ENCODE results near the gene EEF1AKMT4. TPM values are rescaled to one million over a fixed set of nuclear protein-coding genes. Genes with fewer than 3 reads are reported as not detected.

Gene EEF1AKMT4
- total RNA-seq, 1 experiment from 2014 or later: 11.6 TPM

DNA sequence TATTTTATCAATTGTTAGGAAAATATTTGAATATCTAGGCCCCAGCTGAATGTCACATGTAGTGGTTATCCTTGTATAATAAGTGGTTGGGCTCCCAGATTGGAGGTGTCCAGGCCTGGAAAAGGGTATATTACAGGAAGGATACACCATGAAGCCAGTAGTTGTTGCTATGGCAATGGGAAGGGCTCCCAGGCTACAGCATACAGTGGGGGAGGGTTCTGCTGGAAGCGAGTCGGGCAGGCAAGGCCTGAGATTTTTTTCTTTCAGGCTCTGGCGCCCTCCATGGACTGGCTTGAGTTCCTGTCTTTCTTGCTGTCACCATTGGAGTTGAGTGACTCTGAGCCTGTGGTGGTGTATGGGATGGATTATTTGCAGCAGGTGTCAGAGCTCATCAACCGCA is 35.2 kb downstream of the EEF1AKMT4 start:
- Mint-ChIP-seq H3K9me3 (ENCODE audit: low read depth, unreplicated experiment) (no peaks in the 10 kb centered on the region), H3K27ac (ENCODE audit: unreplicated experiment) (no peak overlapping the region), H3K27me3 (ENCODE audit: unreplicated experiment) (peaks cover 79% of the 10 kb centered on the region), H3K4me1 (ENCODE audit: low read depth, unreplicated experiment) (no peaks in the 10 kb centered on the region), H3K36me3 (ENCODE audit: insufficient read depth, unreplicated experiment) (no peaks in the 10 kb centered on the region), H3K4me3 (ENCODE audit: low read depth, unreplicated experiment) (no peak overlapping the region)
- intact Hi-C loops (cut with micrococcal nuclease; ENCODE audit: unreplicated experiment): loop anchor here (5.0 kb wide), 1 partner anchor 242 kb away; no protein-coding TSS in a partner anchor
- BruUV-seq (replicated peaks): no TSS peak
- CTCF ChIA-PET: interaction anchor here (1.0 to 1.4 kb wide), 2 partner anchors 57 to 389 kb away, joined by 3 to 6 read pairs; no protein-coding TSS in a partner anchor
- DNase-seq: peak; percentile 76
- TF ChIP-seq, protein P1, sequence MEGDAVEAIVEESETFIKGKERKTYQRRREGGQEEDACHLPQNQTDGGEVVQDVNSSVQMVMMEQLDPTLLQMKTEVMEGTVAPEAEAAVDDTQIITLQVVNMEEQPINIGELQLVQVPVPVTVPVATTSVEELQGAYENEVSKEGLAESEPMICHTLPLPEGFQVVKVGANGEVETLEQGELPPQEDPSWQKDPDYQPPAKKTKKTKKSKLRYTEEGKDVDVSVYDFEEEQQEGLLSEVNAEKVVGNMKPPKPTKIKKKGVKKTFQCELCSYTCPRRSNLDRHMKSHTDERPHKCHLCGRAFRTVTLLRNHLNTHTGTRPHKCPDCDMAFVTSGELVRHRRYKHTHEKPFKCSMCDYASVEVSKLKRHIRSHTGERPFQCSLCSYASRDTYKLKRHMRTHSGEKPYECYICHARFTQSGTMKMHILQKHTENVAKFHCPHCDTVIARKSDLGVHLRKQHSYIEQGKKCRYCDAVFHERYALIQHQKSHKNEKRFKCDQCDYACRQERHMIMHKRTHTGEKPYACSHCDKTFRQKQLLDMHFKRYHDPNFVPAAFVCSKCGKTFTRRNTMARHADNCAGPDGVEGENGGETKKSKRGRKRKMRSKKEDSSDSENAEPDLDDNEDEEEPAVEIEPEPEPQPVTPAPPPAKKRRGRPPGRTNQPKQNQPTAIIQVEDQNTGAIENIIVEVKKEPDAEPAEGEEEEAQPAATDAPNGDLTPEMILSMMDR (IDR thresholded peaks at IDR 0.05; ENCODE audit: unreplicated experiment): peak; percentile 36

DNA sequence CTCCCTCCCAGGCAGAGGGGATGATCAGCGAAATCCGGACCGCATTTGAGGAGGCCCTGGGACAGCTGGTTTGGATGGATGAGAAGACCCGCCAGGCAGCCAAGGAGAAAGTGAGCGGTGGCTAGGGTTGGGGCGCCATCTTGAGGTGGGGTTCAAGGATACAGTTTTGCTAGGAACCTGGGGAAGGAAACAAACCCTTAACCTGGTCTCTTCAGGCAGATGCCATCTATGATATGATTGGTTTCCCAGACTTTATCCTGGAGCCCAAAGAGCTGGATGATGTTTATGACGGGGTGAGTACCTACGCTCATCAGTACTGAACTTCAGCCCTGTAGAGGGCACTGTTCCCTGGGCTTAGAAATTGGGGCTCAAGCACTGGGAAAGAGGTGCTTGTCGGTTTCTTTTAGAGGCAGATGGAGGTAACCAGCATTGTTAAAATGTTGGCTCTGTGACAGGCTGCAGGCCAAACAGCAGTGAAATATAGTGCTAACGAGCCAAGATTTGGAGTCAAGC is 40.0 kb downstream of the EEF1AKMT4 start:
- peak; percentile 90 for DNase-seq
- H3K4me3 Mint-ChIP-seq (ENCODE audit: low read depth, unreplicated experiment): no peak overlapping the region
- H3K27ac Mint-ChIP-seq (ENCODE audit: unreplicated experiment): no peak overlapping the region
- H3K36me3 Mint-ChIP-seq (ENCODE audit: insufficient read depth, unreplicated experiment): no peaks in the 10 kb centered on the region
- CTCF ChIA-PET: interaction anchor here (0.6 to 1.4 kb wide), 8 partner anchors 31 to 394 kb away, joined by 3 to 9 read pairs (median 3); partner anchors contain the start of genes ABCF3 and EEF1AKMT4
- peaks cover 72% of the 10 kb centered on the region for H3K27me3 Mint-ChIP-seq (ENCODE audit: unreplicated experiment)
- no peaks in the 10 kb centered on the region for H3K9me3 Mint-ChIP-seq (ENCODE audit: low read depth, unreplicated experiment)
- no TSS peak for BruUV-seq (replicated peaks)
- no peaks in the 10 kb centered on the region for H3K4me1 Mint-ChIP-seq (ENCODE audit: low read depth, unreplicated experiment)
- intact Hi-C loops (cut with micrococcal nuclease; ENCODE audit: unreplicated experiment): loop anchor here (1.0 to 5.0 kb wide), 5 partner anchors 39 to 395 kb away; no protein-coding TSS in a partner anchor
- TF ChIP-seq, protein P1 (IDR thresholded peaks at IDR 0.05; ENCODE audit: unreplicated experiment): peak; percentile 97

DNA sequence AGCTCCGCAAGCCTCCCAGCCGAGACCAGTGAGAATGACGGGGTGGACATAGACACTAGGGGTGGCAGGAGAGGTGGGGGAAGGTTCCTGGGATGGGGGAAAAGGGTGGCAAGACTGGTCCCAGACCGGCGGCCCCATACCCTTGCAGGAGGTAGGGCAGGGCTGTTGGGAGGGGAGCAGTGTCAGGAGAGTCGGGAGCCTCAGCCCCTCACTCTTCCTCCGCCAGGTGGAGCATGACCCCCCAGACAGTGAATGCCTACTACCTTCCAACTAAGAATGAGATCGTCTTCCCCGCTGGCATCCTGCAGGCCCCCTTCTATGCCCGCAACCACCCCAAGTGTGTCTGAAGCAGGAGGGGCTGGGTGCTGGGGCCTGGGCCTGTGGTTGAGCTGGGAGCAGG is 40.9 kb downstream of the EEF1AKMT4 start:
- H3K27ac Mint-ChIP-seq (ENCODE audit: unreplicated experiment): no peak overlapping the region
- intact Hi-C loops (cut with micrococcal nuclease; ENCODE audit: unreplicated experiment): no loop called here
- H3K9me3 Mint-ChIP-seq (ENCODE audit: low read depth, unreplicated experiment): no peaks in the 10 kb centered on the region
- TF ChIP-seq, protein P1 (IDR thresholded peaks at IDR 0.05; ENCODE audit: unreplicated experiment): no peak
- H3K36me3 Mint-ChIP-seq (ENCODE audit: insufficient read depth, unreplicated experiment): no peaks in the 10 kb centered on the region
- no peaks in the 10 kb centered on the region for H3K4me1 Mint-ChIP-seq (ENCODE audit: low read depth, unreplicated experiment)
- CTCF ChIA-PET: no interaction called here
- DNase-seq: no peak
- BruUV-seq (replicated peaks): no TSS peak
- H3K4me3 Mint-ChIP-seq (ENCODE audit: low read depth, unreplicated experiment): no peak overlapping the region
- H3K27me3 Mint-ChIP-seq (ENCODE audit: unreplicated experiment): peaks cover 72% of the 10 kb centered on the region

DNA sequence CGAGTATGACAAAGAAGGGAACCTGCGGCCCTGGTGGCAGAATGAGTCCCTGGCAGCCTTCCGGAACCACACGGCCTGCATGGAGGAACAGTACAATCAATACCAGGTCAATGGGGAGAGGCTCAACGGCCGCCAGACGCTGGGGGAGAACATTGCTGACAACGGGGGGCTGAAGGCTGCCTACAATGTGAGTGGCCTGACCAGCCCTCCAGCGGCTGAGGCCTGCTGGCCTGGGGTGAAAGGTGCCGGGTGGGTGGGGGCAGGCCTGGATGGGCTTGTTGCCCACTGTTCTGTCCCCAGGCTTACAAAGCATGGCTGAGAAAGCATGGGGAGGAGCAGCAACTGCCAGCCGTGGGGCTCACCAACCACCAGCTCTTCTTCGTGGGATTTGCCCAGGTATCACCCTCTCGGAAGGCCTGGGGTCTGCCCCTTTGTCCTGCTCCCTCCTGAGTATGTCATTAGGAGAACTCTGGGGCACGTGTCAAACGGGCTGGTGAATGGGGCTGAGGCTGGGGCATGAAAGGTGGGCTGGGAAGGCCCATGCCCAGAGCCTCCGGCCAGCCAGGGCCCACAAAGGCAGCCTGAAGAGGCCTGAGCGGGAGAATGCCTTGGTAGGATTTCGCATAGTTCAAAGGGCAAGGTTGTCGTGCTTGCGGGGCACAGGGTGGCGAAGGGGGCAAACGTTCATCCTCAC is 41.7 kb downstream of the EEF1AKMT4 start:
- intact Hi-C loops (cut with micrococcal nuclease; ENCODE audit: unreplicated experiment): no loop called here
- TF ChIP-seq, protein P1 (IDR thresholded peaks at IDR 0.05; ENCODE audit: unreplicated experiment): no peak
- peaks cover 67% of the 10 kb centered on the region for H3K27me3 Mint-ChIP-seq (ENCODE audit: unreplicated experiment)
- CTCF ChIA-PET: interaction anchor here (0.6 kb wide), 1 partner anchor 61 kb away, joined by 3 read pairs; no protein-coding TSS in a partner anchor
- no peak overlapping the region for H3K4me3 Mint-ChIP-seq (ENCODE audit: low read depth, unreplicated experiment)
- no peaks in the 10 kb centered on the region for H3K4me1 Mint-ChIP-seq (ENCODE audit: low read depth, unreplicated experiment)
- H3K9me3 Mint-ChIP-seq (ENCODE audit: low read depth, unreplicated experiment): no peaks in the 10 kb centered on the region
- H3K36me3 Mint-ChIP-seq (ENCODE audit: insufficient read depth, unreplicated experiment): no peaks in the 10 kb centered on the region
- BruUV-seq (replicated peaks): no TSS peak
- no peak for DNase-seq
- H3K27ac Mint-ChIP-seq (ENCODE audit: unreplicated experiment): no peak overlapping the region

Measured in Calu3 (cell line).